Uterine smooth muscle cell (primary cell): Measurements from ENCODE around the gene CNTD1. TPM values are rescaled to one million over a fixed set of nuclear protein-coding genes. Genes with fewer than 3 reads are reported as not detected.

Experiments used
- total RNA-seq: library from RNA; depleted of rRNA; stranded (reverse); fragments of >200 nt; gene quantifications from 2 replicates; pipeline ENCODE4 v1.2.3, GENCODE V29; 2014

CNTD1 gene, protein sequence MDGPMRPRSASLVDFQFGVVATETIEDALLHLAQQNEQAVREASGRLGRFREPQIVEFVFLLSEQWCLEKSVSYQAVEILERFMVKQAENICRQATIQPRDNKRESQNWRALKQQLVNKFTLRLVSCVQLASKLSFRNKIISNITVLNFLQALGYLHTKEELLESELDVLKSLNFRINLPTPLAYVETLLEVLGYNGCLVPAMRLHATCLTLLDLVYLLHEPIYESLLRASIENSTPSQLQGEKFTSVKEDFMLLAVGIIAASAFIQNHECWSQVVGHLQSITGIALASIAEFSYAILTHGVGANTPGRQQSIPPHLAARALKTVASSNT
- 0.37 TPM in 1 of 2 replicates, not detected in the other for total RNA-seq

DNA sequence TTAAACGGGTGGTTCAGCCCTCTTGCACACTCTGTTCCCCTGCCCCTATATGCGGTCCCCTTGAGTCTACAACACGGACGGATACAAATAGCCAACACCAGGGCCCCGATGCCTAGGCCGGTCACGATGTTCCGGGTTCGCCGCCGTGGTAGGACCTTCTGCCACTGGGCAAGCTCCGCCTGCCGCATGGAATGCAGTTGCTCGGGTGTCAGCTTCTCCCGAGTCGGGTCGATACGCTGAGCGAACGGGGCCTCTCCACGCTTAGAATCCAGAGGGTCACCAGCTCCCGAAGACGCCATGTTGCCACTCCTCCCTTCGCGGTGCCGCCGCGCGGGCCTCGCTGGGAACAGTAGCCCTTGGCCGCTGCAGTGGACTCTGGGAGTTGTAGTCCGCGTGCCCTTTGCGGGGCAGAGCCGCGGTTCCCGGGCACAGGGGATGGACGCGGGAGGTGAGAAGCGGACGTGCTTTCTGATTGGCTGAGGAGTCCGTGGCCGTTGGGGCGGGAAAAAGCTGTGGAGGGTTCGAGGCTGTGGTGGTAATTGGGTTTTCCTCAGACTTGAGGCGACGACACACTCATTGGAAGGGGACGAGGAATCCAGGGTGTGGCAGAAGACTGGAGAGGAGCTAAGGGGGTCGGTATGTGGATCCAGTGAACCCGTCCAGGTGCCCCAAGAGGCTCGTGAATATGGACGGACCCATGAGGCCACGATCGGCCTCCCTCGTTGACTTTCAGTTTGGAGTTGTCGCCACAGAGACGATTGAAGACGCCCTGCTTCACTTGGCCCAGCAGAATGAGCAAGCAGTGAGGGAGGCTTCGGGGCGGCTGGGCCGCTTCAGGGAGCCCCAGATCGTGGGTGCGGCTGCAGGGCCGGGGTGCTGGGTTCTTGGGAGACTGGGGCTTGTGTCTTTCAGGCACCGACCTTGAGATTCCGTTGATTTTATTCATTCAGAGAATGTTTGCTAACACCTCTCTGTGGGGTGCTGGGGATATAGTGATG is at the start of gene CNTD1, which contains the start of gene COA3:
Gene CNTD1 (plus strand): TSS at position 479 of the 998 bp plus-strand sequence. CDS start 207 bp downstream, at position 686.
Gene COA3 (minus strand): TSS at position 322 of the 998 bp plus-strand sequence. CDS start 23 bp downstream, at position 299.

DNA sequence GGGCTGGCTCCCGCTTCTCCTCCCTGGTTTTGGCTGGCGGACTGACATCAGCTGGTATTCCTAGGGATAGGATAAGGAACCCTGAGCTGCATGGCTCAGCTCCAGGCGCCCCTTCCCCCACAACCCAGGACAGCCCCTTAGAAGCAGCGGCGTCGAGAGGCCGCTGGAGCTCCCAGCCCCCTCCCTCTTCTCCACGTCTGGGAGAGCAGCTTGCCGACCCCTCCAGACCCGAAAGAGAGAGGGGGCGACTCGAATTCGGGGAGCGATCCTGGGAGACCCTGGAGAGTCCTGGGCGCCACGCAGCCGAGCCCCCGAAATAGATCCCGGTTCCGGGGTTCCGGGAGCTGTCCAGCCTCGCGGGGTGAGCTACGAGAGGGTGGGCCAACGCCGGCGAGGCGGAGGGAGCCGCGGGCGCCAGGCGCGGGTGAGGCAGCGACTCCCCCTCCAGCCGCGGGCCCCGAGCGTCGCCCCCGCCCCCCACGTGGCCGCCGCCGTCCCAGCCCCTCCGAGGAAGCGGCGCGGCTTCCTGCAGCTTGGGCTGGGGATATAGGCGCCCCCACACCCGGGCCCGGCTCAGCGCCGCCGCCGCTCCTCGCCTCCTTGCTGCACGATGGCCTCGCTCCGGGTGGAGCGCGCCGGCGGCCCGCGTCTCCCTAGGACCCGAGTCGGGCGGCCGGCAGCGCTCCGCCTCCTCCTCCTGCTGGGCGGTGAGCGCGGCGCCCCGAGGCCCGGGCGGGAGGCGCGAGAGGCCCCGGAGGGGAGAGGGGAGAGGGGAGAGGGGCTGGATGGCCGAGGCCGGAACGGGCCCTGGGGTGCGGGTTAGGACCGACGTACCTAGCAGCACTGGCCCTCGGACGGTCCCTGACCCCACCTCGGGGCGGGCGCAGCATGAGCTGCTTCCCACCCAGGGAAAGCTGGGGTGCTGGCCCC is 37.7 kb upstream of the CNTD1 start, which contains the start of gene RAMP2:
Gene RAMP2 (plus strand): TSS at position 576 of the 930 bp plus-strand sequence. CDS start 35 bp downstream, at position 611.

DNA sequence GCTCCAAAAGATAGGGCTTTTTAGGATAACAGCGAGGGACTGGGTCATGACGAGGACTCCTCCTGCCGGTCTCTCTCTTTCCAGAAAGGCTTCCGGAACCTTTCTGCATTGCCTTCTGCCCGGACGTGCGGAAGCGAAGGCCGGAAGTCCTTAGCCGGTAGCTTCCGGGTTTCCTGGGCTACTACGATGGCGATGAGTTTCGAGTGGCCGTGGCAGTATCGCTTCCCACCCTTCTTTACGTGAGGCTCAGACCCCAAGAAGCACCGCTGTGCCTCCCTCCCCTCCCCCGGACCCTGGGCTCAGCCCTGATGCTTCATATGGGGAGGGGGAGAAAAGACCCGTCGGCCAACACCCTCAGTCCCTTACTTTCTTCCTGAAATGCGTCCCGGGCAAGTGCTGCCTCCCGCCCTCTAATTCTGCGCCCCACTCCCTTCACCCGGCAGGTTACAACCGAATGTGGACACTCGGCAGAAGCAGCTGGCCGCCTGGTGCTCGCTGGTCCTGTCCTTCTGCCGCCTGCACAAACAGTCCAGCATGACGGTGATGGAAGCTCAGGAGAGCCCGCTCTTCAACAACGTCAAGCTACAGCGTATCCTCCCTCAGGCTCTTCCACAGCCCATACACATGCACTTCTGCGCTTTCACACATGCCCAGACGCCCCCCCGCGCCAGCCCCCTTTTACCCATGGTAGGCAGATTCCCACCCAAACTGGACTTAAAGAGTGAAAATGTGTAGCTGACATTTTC is 25.2 kb upstream of the CNTD1 start, which contains the start of gene VPS25:
Gene VPS25 (plus strand): TSS at position 160 of the 746 bp plus-strand sequence. CDS start 27 bp downstream, at position 187.

DNA sequence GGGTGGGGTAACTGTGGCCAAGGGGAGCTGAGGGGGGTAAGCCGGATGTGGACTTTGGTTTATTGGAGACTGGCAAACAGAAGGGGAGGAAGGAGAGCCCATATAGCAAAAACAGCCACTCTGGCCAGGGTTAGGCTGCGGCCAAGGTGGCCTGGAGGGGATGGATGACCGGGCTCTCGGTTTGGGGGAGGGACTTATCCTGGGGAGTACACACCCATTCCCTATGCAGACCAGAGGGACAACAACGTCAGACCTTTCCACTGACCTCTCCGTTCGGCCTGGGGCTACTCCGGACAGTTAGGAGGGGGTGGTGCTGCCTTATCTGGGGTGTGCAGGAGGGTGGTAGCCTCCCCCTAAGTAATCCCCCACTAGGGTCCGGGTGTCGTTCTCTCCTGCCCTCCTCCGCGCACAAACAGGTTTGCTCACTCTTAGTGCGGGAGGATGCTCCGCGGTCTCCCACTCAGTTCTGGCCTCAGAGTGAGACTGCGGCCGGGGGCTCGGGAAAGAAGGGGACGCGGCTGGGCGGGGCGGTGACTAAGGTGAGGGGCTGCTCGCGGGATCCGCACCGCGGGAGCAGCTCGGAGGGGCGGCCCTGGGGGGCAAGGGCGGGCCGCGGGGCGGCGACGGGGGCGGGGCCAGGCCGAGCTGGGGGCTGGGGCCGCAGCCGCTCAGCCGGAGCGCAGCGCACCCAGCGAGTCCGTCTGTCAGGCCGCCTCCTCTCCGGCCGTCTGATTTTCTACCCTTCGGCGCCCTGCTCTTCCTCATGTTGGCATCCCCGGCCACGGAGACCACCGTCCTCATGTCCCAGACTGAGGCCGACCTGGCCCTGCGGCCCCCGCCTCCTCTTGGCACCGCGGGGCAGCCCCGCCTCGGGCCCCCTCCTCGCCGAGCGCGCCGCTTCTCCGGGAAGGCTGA is 18.5 kb upstream of the CNTD1 start, which contains the start of gene WNK4:
Gene WNK4 (plus strand): TSS at position 675 of the 915 bp plus-strand sequence. CDS start 89 bp downstream, at position 764.

DNA sequence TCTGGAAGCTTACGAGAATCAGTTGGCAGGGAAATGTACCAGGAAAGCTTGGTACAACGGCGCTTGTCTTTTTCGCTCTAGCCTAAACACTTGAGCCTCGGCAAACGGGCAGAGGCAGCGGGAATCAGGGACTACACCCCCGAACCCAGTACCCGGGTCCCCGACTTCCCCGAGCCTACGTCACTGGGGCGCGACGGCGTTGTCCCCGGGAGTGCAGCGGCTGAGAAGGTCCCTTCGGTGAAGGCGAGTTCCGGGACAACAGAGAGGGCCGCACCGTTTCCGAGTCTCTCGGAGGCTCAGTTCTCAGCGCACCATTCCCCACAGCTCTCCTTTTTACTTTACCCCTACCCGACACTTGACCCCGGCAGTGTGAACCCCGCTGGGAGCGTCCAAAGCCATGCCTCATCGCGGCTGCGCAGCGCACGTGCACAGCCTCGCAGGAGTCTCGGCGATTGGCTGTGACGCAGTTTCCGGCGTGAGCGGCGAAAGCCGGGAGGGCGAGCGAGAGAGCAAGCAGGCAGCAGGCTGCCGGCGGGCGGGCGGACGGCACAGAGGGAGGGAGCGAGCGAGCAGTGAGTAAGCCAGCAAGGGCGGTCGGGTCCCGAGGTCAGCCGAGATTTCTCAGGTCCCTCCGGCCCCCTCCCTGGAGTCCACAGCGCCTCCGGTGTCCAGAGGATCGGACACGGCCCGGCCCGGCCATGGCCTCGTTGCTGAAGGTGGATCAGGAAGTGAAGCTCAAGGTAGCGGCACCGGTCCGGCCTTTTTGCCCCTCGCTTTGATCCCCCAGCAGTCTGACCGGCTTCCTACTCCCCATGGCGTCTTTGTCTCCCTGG is 34.5 kb downstream of the CNTD1 start, which contains the start of gene PSME3:
Gene PSME3 (plus strand): TSS at position 464 of the 833 bp plus-strand sequence. CDS start 235 bp downstream, at position 699.

DNA sequence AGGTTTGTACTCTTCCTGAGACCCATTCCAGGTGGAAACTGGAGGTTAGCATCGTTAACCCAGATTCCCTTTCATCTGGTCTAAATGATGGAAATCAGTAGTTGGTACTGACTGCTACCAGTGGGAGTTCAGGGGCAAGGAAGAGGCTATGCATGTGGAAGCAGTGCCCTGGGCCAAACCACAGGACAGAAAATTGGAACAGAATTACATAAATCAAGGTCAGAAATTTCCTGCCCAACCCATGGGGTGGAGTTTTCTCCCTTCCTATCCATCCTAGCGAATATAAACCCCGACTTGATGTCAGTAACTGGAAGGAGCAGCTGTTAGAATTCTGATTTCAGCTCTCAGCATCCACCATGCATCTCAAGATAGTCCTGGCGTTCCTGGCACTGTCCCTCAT is 45.6 kb downstream of the CNTD1 start, which contains the start of gene AOC2:
Gene AOC2 (plus strand): TSS at position 310 of the 400 bp plus-strand sequence. CDS start 47 bp downstream, at position 357.

DNA sequence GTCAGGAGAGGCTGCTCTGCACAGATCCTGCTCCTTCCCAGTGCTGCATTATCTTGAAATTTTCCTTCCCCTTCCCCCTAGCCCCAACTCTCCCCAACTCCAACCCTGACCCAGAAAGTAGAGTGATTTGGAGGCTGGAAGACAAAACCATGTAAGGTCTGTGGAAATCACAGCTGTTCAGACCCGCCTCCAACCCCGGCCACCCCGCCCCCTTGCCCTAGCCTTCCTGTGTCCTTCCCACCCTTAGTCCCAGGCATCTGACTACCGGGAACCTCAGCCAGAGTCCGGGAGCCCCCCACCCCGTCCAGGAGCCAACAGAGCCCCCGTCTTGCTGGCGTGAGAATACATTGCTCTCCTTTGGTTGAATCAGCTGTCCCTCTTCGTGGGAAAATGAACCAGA is 52.3 kb downstream of the CNTD1 start, which contains the start of gene AOC3:
Gene AOC3 (plus strand): TSS at position 246 of the 400 bp plus-strand sequence. CDS start 145 bp downstream, at position 391.

Other genes with a start within 250 kb of the CNTD1 start
- 2.3 and 3.7 TPM in 2 replicates for gene HSD17B1, start 245.9 kb upstream of the CNTD1 start, total RNA-seq
- gene COASY, start 236.7 kb upstream of the CNTD1 start, total RNA-seq, result 15.1 and 16.3 TPM in 2 replicates
- 39.9 and 45.2 TPM in 2 replicates for gene MLX, start 231.8 kb upstream of the CNTD1 start, total RNA-seq
- 6.7 and 20.6 TPM in 2 replicates for gene PSMC3IP, start 221.1 kb upstream of the CNTD1 start, total RNA-seq
- gene RETREG3, start 189.5 kb upstream of the CNTD1 start, total RNA-seq, result 44.9 and 55.6 TPM in 2 replicates
- gene TUBG1, start 189.2 kb upstream of the CNTD1 start, total RNA-seq, result 16.4 and 31.3 TPM in 2 replicates
- gene TUBG2, start 139.6 kb upstream of the CNTD1 start, total RNA-seq, result 7.4 and 11.0 TPM in 2 replicates
- 14.6 and 20.4 TPM in 2 replicates for gene PLEKHH3, start 121.9 kb upstream of the CNTD1 start, total RNA-seq
- 3.5 and 5.8 TPM in 2 replicates for gene CCR10, start 117.0 kb upstream of the CNTD1 start, total RNA-seq
- gene CNTNAP1, start 116.3 kb upstream of the CNTD1 start, total RNA-seq, result 45.2 and 52.4 TPM in 2 replicates
- 18.6 and 24.0 TPM in 2 replicates for gene EZH1, start 53.8 kb upstream of the CNTD1 start, total RNA-seq
- 0.37 TPM in 1 of 2 replicates, not detected in the other for gene RAMP2, start 37.6 kb upstream of the CNTD1 start, total RNA-seq
- 62.7 and 87.4 TPM in 2 replicates for gene VPS25, start 25.4 kb upstream of the CNTD1 start, total RNA-seq
- gene WNK4, start 18.3 kb upstream of the CNTD1 start, total RNA-seq, result 2.9 and 4.3 TPM in 2 replicates
- gene COA3, start 157 bp upstream of the CNTD1 start, total RNA-seq, result 58.2 and 72.0 TPM in 2 replicates
- 107 and 110 TPM in 2 replicates for gene BECN1, start 25.4 kb downstream of the CNTD1 start, total RNA-seq
- 58.4 and 103 TPM in 2 replicates for gene PSME3, start 34.5 kb downstream of the CNTD1 start, total RNA-seq
- gene AOC2, start 45.7 kb downstream of the CNTD1 start, total RNA-seq, result 0.33 and 0.75 TPM in 2 replicates
- 0.11 and 0.12 TPM in 2 replicates for gene AOC3, start 52.3 kb downstream of the CNTD1 start, total RNA-seq
- gene G6PC1, start 101.9 kb downstream of the CNTD1 start, total RNA-seq, result not detected in 2 replicates
- 25.2 and 25.3 TPM in 2 replicates for gene AARSD1, start 165.6 kb downstream of the CNTD1 start, total RNA-seq
- 0.12 and 0.44 TPM in 2 replicates for gene PTGES3L, start 181.2 kb downstream of the CNTD1 start, total RNA-seq
- gene RUNDC1, start 181.7 kb downstream of the CNTD1 start, total RNA-seq, result 12.2 and 13.4 TPM in 2 replicates
- 858 and 1,281 TPM in 2 replicates for gene RPL27, start 199.6 kb downstream of the CNTD1 start, total RNA-seq
- gene IFI35, start 207.9 kb downstream of the CNTD1 start, total RNA-seq, result 26.0 and 32.0 TPM in 2 replicates
- 179 and 300 TPM in 2 replicates for gene VAT1, start 223.5 kb downstream of the CNTD1 start, total RNA-seq
- gene RND2, start 226.4 kb downstream of the CNTD1 start, total RNA-seq, result 0.44 and 0.50 TPM in 2 replicates